NCI-H1417 treated with DMSO at 0.1 percent for 48 hours (cell line): ENCODE data around the gene TMC3.

ENCODE experiments used
- DNase-seq: peaks from one replicate; lab custom pipeline; 2025; lab: John Stamatoyannopoulos, UW

The TMC3 gene

DNA sequence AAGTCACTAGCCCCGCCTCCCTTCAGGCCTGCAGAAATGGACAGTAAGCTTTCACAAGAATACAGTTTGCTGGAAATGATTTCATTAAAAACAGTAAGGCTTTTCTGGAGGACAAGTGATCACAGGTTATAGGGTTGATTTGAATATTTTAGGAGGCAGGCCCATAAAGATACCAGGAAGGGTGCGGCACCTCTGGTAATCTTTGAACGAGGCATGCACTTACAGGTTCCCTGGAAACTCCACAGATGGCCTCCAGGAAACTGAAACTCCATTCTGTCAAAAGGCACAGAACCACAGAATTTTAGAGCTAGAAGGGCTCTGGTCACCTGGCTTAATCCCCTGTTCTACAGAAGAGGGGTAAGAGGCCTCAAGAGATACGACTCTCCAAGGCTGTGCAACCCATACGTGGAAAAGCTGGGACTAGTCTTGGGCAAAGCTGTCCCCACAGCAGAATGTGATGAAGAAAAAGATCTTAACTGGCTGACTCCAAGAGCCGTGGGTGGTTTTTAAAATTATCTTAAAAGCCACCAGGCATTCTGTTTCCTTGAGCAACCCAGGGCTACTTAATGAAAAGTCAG lies 51.2 kb downstream of the TMC3 start:
- no peak for DNase-seq

DNA sequence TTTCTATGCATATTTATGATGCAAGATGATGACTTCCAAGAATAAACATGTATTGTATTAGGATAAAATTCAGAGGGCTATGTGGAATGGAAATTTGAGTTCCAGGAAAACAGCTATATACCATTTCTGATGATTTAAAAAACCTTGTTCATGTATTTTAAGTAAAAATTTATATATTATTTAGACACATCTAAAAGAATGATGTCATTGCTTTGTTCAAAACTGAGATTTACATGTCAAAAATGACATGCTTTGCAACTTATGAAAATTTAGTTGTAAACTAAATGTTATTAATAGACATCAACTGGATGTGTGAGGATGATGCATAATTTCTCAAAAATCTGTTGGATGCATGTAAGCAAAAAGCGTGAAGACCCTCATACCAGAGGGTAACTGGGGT lies 52.3 kb downstream of the TMC3 start:
- no peak for DNase-seq

DNA sequence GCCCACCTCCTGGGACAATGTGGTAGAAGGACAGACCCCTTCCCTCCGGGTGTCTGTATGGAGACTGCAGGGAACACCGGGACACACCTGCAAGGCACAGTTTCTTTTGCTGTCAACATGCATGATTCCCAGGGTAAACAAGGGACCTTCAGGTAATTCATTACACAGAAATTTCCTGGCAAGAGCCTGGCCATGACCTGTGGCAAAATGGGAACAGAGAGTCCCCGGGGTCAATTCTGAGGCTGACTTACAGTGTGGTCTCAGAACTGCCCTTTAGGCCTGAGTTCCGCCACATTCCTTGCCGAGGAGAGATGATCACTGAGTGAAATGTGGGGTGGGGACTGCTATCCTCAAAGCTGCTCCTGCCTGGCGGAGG lies 56.4 kb downstream of the TMC3 start:
- DNase-seq, result no peak

DNA sequence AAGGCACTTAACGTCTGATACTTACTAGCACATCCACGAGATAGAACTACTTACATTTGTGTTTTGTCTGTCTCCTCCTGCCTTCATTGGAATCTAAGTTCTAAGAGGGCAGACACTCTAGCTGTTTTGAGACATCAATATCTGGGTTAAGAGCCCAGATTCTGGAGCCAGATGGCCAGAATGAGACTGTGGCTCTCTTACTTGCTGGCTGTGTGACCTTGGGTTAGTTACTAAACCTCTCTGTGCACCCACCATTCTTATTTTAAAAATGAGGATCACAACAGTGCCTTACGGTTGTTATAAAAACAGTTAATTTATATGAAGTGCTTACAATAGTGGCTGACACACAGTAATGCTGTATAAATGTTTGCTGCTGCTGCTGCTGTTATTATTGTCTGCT lies 57.7 kb downstream of the TMC3 start:
- DNase-seq, result no peak

GRCh38 chr15:81315452-81316175 lies 58.4 kb downstream of the TMC3 start:
- no peak for DNase-seq

- no peak for DNase-seq
Observed at GRCh38 chr15:81314378-81314777, 59.6 kb downstream of the TMC3 start.

GRCh38 chr15:81313686-81314085 lies 60.3 kb downstream of the TMC3 start:
- no peak for DNase-seq

GRCh38 chr15:81312790-81313543 lies 61.0 kb downstream of the TMC3 start:
- DNase-seq, result no peak

DNA sequence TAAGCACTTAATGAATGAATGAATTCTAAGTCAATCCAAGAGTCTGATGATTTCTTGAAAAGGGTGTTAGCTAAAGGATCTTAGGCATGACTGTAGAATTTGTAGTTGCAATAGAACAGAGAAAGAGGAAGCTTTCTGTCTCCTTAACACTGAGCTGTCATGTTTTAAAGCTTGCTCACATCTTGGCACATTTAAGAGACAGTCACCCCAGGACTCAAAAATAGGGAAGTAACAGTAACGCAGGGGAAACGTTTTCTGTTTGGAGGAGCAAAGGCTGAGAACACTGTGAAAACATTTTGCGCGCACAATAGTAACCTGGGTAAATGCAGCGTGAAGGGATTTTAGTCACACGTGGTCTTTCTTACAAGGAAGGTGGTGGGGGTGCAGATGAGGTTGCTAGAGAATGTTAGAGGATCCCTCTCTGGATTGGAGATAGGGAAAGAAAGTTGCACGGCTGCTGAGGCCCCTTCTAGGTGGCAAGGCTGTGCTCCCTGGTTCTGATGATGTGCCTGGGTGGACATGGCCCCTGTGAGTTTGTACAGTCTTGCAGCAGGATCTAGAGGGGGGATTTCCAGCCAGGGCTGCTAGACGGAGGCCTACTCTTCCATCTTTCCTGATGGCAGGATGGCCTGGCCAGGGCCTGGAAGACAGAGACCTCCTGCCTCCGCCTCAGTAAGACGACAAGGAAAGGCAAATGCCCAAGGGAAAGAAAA lies 62.1 kb downstream of the TMC3 start:
- DNase-seq, result no peak

- no peak for DNase-seq
Observed at GRCh38 chr15:81310480-81310879, 63.5 kb downstream of the TMC3 start.

- DNase-seq, result no peak
Observed at GRCh38 chr15:81309647-81310450, 64.2 kb downstream of the TMC3 start.

DNA sequence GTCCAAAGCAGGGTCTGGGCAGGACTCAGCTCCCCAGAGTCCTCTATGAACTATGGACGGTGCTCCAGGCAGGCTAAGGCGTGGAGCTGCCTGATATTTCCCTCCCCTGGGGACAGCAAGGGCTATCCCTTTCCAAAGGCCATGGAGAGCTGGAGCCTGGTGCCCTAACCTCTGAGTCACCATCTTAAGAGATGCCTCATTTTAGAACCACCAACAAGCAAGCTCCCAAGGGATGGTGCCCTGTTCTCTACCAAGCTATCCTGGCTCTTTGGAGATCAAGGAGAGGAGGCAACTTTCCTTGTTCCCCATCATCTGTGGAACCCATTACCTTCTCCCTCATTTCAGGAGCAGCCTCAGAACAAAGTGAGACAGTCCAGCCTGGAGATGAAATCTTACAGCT lies 65.8 kb downstream of the TMC3 start:
- no peak for DNase-seq

GRCh38 chr15:81304226-81304625 lies 69.8 kb downstream of the TMC3 start:
- no peak for DNase-seq

DNA sequence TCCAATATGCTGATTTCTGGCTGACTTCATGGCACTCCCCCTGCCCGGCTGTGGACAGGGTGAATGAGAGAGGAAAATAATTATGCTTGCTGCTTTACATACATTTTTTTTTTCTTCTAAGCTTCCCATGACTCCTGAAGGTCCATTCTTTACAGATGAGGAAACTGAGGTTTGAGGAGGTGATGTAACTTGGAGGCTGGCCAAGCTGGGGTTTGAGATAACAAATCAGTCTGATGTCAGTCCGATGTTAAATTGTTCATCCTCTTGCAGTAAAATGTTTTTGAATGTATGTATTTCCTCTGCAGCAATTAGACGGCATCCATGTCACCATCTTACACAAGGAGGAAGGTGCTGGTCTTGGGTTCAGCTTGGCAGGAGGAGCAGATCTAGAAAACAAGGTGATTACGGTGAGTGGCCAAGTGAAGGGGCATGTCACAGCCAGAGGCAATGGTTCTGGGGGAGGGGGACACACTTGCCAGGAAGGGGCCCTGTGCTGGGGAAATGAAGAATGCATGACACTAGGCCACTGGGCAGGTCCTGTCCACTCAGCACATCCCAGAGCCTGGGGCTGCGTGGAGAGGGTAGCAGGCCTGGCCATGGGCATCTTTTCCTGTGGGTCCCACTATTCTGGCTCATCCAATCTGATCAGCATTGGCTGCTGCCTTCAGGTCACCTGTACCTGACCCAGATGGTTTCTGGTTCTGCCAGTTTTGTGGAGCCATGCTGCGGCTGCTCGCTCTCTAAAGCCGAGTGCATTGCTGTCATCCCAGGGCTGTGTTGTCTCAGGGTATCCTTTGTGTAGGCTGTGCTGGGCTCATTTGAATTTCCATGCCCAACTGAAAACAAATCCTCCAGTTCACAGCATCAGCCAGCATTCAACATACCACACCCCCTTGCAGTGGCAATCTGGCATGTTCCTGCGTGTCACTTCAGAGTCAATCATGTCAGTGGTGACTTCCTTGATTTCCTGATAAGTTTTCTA lies 70.5 kb downstream of the TMC3 start:
- no peak for DNase-seq

DNA sequence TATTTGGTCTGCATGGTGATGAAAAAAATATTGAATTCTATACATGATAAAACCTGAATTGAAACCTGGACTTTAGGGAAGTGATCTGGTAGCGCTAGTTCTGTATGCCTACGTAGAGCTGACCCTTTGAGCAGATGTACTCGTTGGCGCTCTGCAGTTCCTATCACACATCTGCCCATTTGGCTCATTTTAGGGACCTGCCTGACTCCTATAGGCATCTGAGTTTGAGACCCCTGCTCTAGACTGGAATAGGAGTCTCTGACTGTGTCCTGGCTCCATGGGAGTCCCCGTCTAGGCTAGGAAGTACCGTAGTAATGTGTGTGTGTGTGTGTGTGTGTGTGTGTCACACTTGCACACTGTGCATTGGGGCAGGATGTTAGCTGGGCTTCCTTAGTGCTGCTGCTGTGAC lies 71.3 kb downstream of the TMC3 start:
- DNase-seq, result no peak

- no peak for DNase-seq
Observed at GRCh38 chr15:81301815-81302399, 72.1 kb downstream of the TMC3 start.

DNA sequence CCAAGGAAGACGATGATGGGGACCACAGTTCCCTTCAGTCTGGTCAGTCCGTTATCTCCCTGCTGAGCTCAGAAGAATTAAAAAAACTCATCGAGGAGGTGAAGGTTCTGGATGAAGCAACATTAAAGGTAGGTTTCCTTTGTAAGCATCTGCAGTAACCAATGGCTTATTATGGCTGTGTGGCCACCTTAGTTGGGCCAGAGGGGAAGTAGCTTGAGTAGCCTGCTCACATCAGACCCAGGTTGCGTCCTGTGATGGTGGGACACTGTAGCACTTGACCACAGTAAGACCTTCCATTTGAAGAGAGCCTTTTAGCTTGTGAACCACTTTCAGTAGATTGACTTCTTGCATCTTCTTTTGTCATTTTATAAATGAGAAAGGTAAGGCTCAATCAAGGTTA lies 72.6 kb downstream of the TMC3 start:
- DNase-seq, result no peak

DNA sequence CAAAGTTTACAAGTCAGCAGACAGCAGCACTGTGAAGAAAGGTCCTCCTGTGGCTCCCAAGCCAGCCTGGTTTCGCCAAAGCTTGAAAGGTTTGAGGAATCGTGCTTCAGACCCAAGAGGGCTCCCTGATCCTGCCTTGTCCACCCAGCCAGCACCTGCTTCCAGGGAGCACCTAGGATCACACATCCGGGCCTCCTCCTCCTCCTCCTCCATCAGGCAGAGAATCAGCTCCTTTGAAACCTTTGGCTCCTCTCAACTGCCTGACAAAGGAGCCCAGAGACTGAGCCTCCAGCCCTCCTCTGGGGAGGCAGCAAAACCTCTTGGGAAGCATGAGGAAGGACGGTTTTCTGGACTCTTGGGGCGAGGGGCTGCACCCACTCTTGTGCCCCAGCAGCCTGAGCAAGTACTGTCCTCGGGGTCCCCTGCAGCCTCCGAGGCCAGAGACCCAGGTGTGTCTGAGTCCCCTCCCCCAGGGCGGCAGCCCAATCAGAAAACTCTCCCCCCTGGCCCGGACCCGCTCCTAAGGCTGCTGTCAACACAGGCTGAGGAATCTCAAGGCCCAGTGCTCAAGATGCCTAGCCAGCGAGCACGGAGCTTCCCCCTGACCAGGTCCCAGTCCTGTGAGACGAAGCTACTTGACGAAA lies 74.3 kb downstream of the TMC3 start:
- no peak for DNase-seq

- no peak for DNase-seq
Observed at GRCh38 chr15:81299156-81299555, 74.9 kb downstream of the TMC3 start.

GRCh38 chr15:81298611-81299010 lies 75.4 kb downstream of the TMC3 start:
- DNase-seq, result no peak
